Stomach (tissue), 9 donors: ENCODE data around the gene SAMD5. TPM values are rescaled to one million over a fixed set of nuclear protein-coding genes. Genes with fewer than 3 reads are reported as not detected.

ENCODE experiments used
- DNase-seq, 2 donors: peaks; one replicate each; pipeline versions ENCODE4 v3.0.0 to v3.0.0-alpha.2; 2013 to 2019
- H3K27ac ChIP-seq, 5 donors: fragments of 200-600 bp in 4 of 5; sonication (generic) in 4 of 5; one replicate each; pipeline ENCODE4 v1.5.1; 2013 to 2019; ENCODE audit warnings: mild to moderate bottlenecking in 1 of 5, moderate library complexity in 1 of 5
- H3K27me3 ChIP-seq, 3 donors: fragments of 200-600 bp; sonication (generic); one replicate each; pipeline ENCODE4 v1.5.1; 2017 to 2019; ENCODE audit warnings: mixed run types in 1 of 3
- H3K36me3 ChIP-seq, 4 donors: fragments of 200-600 bp; sonication (generic); 1 replicate in 3 of 4; 2 replicates in 1 of 4; pipeline ENCODE4 v1.5.1; 2016 to 2019
- H3K4me1 ChIP-seq, 4 donors: fragments of 200-600 bp; sonication (generic); one replicate each; pipeline ENCODE4 v1.5.1; 2016 to 2019
- H3K4me3 ChIP-seq, 4 donors: fragments of 200-600 bp; sonication (generic) in 3 of 4; one replicate each; pipeline ENCODE4 v1.5.1; 2016 to 2019; ENCODE audit warnings: mild to moderate bottlenecking in 1 of 4
- H3K9me3 ChIP-seq, 4 donors: fragments of 200-600 bp; sonication (generic); one replicate each; pipeline ENCODE4 v1.5.1; 2016 to 2019
- EP300 ChIP-seq: sonication (generic); formaldehyde crosslinking; IDR thresholded peaks from one replicate; pipeline ENCODE4 v1.6.1; 2017; ENCODE audit warnings: antibody characterized with exemption
- POLR2A ChIP-seq, 4 donors: fragments of 450-650 bp; IDR thresholded peaks; one replicate each; pipeline ENCODE4 v1.6.1; 2016; ENCODE audit warnings: antibody characterized with exemption in 4 of 4, control low read depth in 2 of 4, mild to moderate bottlenecking in 1 of 4, moderate library complexity in 1 of 4
- POLR2AphosphoS5 ChIP-seq, 3 donors: sonication (generic); formaldehyde crosslinking; IDR thresholded peaks; one replicate each; pipeline ENCODE4 v1.6.1; 2016; ENCODE audit warnings: antibody characterized with exemption in 3 of 3
- WGBS, 5 donors: extraction: QIAGEN DNeasy Blood & Tissue Kit in 3 of 5; methylation state at CpG; one replicate each; pipeline versions ENCODE4 v1.1.5 to v1.1.7; 2013 to 2018; 5-methylcytosine and 5-hydroxymethylcytosine counted together
- intact Hi-C: fragments of 100-400 bp; cut with DNase I; formaldehyde crosslinking; loops from one replicate; pipeline ENCODE4 v1.15.1; 2023; ENCODE audit warnings: low total_unique reads
- polyA plus RNA-seq, 3 donors: library from polyadenylated mRNA; stranded (reverse); fragments of 200-250 nt; gene quantifications; one replicate each; pipeline ENCODE4 v1.2.3, GENCODE V29; 2013
- total RNA-seq, 5 donors: library from RNA; depleted of rRNA; stranded (reverse); fragments of >200 nt; gene quantifications; one replicate each; pipeline versions ENCODE4 v1.1.0 to v1.2.3, GENCODE V29; 2014 to 2016
- TF ChIP-seq, protein P1 (sequence below), 7 experiments: fragments of 450-650 bp in 4 of 7; fragments of 200-600 bp in 3 of 7; sonication (generic) in 3 of 7; IDR thresholded peaks; one replicate each; pipeline ENCODE4 v1.5.1; 2016 to 2019; ENCODE audit warnings: antibody characterized with exemption in 7 of 7, control low read depth in 2 of 7, mild to moderate bottlenecking in 1 of 7
- donor health status: healthy with polysubstance abuse.
- donor health status: Bipolar disorder and iron deficiency.
- donor health status: healthy.

Gene SAMD5
- total and polyA plus RNA-seq, 8 donors, result under 0.01 to 19.1 (median 4.0) TPM

DNA sequence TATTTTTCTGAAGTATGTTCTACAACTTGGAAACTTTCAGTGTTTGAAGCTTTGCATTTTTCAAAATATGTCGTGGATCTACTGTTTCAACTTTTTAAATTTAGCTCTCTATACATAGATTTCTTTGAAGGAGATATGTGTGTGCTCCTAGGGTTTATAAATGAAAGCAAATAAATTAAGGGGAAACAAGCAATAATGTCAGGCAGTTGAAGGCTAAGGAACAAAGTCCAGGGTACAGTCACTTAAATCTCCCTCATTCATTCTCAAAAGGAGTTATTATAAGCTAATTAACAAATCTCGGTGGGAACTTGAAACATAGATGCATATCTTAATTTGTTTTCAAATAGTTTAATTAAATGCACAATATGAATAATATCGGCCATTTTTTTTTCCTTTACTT lies 79.4 kb downstream of the SAMD5 start:
- TF ChIP-seq, protein P1, sequence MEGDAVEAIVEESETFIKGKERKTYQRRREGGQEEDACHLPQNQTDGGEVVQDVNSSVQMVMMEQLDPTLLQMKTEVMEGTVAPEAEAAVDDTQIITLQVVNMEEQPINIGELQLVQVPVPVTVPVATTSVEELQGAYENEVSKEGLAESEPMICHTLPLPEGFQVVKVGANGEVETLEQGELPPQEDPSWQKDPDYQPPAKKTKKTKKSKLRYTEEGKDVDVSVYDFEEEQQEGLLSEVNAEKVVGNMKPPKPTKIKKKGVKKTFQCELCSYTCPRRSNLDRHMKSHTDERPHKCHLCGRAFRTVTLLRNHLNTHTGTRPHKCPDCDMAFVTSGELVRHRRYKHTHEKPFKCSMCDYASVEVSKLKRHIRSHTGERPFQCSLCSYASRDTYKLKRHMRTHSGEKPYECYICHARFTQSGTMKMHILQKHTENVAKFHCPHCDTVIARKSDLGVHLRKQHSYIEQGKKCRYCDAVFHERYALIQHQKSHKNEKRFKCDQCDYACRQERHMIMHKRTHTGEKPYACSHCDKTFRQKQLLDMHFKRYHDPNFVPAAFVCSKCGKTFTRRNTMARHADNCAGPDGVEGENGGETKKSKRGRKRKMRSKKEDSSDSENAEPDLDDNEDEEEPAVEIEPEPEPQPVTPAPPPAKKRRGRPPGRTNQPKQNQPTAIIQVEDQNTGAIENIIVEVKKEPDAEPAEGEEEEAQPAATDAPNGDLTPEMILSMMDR (IDR thresholded peaks at IDR 0.05), result no peak
- no peak for TF ChIP-seq POLR2AphosphoS5 (IDR thresholded peaks at IDR 0.05)
- no peak for TF ChIP-seq POLR2A (IDR thresholded peaks at IDR 0.05)
- TF ChIP-seq EP300, result no peak
- Histone ChIP-seq H3K9me3 (no peaks in the 10 kb centered on the region), H3K4me1 (peaks cover 0 to 20% (median 4%) of the 10 kb centered on the region in 4 donors), H3K4me3 (no peak overlapping the region), H3K36me3 (no peaks in the 10 kb centered on the region), H3K27ac (no peak overlapping the region), H3K27me3 (no peaks in the 10 kb centered on the region)
- 71 to 83% (median 74%) methylated on average over 3 of the region's 3 CpGs for WGBS, 5 donors
- intact Hi-C loops, result no loop called here
- no peak for DNase-seq

DNA sequence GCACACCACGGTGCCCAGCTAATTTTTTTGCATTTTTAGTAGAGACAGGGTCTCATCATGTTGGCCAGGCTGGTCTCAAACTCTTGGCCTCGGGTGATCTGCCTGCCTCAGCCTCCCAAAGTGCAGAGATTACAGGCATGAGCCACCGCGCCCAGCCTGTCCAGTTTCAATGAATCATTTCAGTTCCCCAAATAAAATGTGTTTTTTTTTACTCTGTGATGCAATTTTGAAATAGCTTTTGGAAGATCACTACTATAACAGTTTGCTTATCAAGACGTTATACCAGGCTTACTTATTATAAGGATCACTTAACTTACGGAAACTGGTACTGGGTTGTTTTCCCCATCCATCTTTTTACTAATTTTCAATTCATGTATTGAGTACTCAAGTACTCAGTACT lies 80.0 kb downstream of the SAMD5 start:
- no peak overlapping the region for H3K4me3 ChIP-seq
- peaks cover 0 to 20% (median 4%) of the 10 kb centered on the region in 4 donors for H3K4me1 ChIP-seq
- no peaks in the 10 kb centered on the region for H3K27me3 ChIP-seq
- WGBS, 5 donors, result 80 to 90% (median 88%) methylated on average over 6 of the region's 6 CpGs
- TF ChIP-seq POLR2A (IDR thresholded peaks at IDR 0.05) (no peak), POLR2AphosphoS5 (IDR thresholded peaks at IDR 0.05) (no peak), EP300 (no peak)
- TF ChIP-seq, protein P1 (IDR thresholded peaks at IDR 0.05), result no peak
- no peaks in the 10 kb centered on the region for H3K9me3 ChIP-seq
- intact Hi-C loops, result no loop called here
- H3K36me3 ChIP-seq, result no peaks in the 10 kb centered on the region
- no peak overlapping the region for H3K27ac ChIP-seq
- no peak for DNase-seq

DNA sequence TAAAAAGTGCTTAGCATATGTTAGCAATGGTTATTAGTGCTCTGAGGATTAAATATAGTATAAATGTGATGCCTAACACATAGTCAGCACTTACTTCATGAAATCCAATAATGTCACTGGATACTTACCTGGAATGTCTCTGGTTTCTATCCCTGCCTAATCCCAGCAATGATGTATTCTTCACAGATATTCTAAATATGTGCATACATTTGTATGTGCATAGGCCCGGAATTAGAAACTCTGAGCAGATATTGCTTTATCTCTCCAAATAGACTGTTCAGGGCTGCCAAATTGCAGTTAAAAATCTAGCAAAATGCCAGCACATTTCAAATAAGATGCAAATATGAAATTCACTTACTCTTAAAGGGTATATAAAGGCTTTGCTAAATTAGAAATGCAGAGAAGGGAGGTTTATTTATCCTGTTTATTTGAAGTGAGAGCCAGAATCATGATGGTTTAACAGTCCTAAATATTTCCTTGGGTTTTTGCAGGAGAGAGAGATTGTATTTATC lies 81.3 kb downstream of the SAMD5 start:
- Histone ChIP-seq H3K4me1 (peaks cover 0 to 20% (median 4%) of the 10 kb centered on the region in 4 donors), H3K36me3 (no peaks in the 10 kb centered on the region), H3K27ac (no peak overlapping the region), H3K9me3 (no peaks in the 10 kb centered on the region), H3K27me3 (no peaks in the 10 kb centered on the region), H3K4me3 (no peak overlapping the region)
- TF ChIP-seq POLR2AphosphoS5 (IDR thresholded peaks at IDR 0.05), result no peak
- TF ChIP-seq POLR2A (IDR thresholded peaks at IDR 0.05), result no peak
- no peak for TF ChIP-seq EP300
- TF ChIP-seq, protein P1 (IDR thresholded peaks at IDR 0.05), result no peak
- no peak for DNase-seq
- 0 to 45% (median 19%) methylated on average over 1 of the region's 1 CpG for WGBS, 5 donors
- intact Hi-C loops, result no loop called here

DNA sequence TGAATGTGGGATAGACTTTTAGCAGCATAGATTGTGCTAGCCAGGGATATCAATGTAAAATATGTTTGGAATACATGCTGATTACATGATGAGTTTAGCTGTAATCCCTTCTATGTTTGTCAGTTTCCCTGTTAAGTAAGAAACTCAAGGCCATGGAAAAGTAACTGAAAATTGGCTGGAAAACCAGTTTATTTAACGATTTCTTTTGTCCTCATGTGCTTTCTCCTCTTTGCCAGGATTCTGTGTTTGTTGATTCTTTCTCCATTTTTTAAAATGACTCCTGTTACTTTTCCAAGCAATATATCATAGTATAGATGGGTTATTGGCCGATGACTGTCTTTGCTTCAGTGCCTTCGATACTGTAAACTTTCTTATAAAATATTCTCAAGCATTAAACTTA lies 87.5 kb downstream of the SAMD5 start:
- TF ChIP-seq, protein P1 (IDR thresholded peaks at IDR 0.05), result no peak
- TF ChIP-seq POLR2AphosphoS5 (IDR thresholded peaks at IDR 0.05), result no peak
- no peak for TF ChIP-seq EP300
- no peak for TF ChIP-seq POLR2A (IDR thresholded peaks at IDR 0.05)
- DNase-seq, result peak in 1 of 2 donors; percentile 27
- Histone ChIP-seq H3K9me3 (no peaks in the 10 kb centered on the region), H3K27ac (no peak overlapping the region), H3K36me3 (no peaks in the 10 kb centered on the region), H3K27me3 (no peaks in the 10 kb centered on the region), H3K4me3 (no peak overlapping the region), H3K4me1 (no peaks in the 10 kb centered on the region)
- intact Hi-C loops, result no loop called here
- WGBS, 5 donors, result 69 to 85% (median 77%) methylated on average over 3 of the region's 3 CpGs
